ENCODE data around the gene STK4.

Gene STK4

GRCh38 chr20:45104786-45105185 is 138.5 kb downstream of the STK4 start:
- Mint-ChIP-seq H3K4me1 (ENCODE audit: low read depth) (peaks cover 2% of the 10 kb centered on the region), H3K27ac (no peak overlapping the region), H3K4me3 (no peak overlapping the region), H3K9me3 (no peaks in the 10 kb centered on the region), H3K36me3 (ENCODE audit: low read depth) (no peaks in the 10 kb centered on the region), H3K27me3 (ENCODE audit: low read depth) (peaks cover 32% of the 10 kb centered on the region)
- DNase-seq (ENCODE audit: low spot score): no peak

DNA sequence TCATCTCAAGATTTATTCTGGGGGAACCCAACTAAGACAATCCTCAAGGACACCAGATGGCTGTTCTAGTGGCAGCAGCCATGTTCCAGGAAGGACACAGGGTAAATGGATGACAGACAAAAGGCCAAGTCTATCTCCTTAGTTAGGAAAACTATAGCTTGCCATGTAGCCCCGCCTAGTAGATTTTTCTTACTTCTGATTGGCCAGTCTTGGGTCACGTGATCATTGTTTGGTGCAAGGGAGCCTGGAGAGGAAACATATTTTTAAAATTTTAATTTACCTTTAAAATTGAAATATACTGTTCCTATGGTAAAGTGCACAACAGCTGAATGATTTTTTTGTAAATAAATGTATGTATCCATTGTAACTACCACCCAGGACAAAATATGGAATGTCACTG is 139.0 kb downstream of the STK4 start:
- Mint-ChIP-seq H3K4me1 (ENCODE audit: low read depth) (peaks cover 2% of the 10 kb centered on the region), H3K27ac (no peak overlapping the region), H3K27me3 (ENCODE audit: low read depth) (peaks cover 27% of the 10 kb centered on the region), H3K36me3 (ENCODE audit: low read depth) (no peaks in the 10 kb centered on the region), H3K9me3 (no peaks in the 10 kb centered on the region), H3K4me3 (no peak overlapping the region)
- no peak for DNase-seq (ENCODE audit: low spot score)

DNA sequence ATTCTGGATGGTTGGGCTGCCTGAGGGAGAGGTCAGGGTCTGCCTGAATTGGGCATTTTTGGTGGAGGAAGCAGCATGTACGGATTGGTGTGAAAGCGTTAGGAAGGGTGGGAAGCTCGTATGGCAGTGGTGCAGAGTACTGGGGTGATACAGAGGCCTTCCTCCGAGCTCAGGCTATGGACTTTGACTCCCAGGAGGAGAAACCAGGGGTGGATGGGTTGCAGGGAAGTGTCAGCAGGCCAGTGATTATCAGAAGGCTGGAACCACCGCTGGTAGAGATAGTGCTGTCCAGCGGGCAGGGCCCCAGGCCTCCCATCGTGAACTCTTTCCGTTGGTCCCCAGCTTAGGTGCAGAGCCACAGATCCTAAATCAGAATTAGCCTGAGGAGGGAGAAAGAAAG is 143.3 kb downstream of the STK4 start:
- no peaks in the 10 kb centered on the region for H3K4me1 Mint-ChIP-seq (ENCODE audit: low read depth)
- no peak for DNase-seq (ENCODE audit: low spot score)
- H3K4me3 Mint-ChIP-seq: no peak overlapping the region
- H3K36me3 Mint-ChIP-seq (ENCODE audit: low read depth): no peaks in the 10 kb centered on the region
- no peaks in the 10 kb centered on the region for H3K9me3 Mint-ChIP-seq
- H3K27me3 Mint-ChIP-seq (ENCODE audit: low read depth): peaks cover 4% of the 10 kb centered on the region
- H3K27ac Mint-ChIP-seq: no peak overlapping the region

DNA sequence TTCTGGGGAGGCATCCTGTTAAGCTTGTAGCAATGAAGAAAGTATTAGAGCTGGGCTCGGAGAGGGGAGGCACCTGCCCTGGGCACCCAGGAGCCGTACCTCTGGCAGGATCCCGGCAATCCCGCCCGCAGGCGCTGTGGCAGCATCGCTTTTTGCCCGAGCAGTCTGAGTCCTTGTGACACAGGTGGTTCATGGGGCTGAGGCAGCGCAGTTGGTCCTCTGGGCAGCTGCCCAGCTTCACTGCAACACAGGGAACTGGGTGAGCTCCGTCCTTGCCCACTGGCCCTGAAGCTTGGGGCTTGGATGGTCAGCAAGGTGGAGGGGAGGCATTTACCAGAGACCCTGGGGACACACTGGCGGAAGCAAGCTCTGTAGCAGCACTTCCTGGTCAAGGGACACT is 144.0 kb downstream of the STK4 start:
- H3K4me3 Mint-ChIP-seq: no peak overlapping the region
- H3K4me1 Mint-ChIP-seq (ENCODE audit: low read depth): no peaks in the 10 kb centered on the region
- no peak overlapping the region for H3K27ac Mint-ChIP-seq
- H3K36me3 Mint-ChIP-seq (ENCODE audit: low read depth): no peaks in the 10 kb centered on the region
- DNase-seq (ENCODE audit: low spot score): no peak
- H3K27me3 Mint-ChIP-seq (ENCODE audit: low read depth): no peaks in the 10 kb centered on the region
- no peaks in the 10 kb centered on the region for H3K9me3 Mint-ChIP-seq

DNA sequence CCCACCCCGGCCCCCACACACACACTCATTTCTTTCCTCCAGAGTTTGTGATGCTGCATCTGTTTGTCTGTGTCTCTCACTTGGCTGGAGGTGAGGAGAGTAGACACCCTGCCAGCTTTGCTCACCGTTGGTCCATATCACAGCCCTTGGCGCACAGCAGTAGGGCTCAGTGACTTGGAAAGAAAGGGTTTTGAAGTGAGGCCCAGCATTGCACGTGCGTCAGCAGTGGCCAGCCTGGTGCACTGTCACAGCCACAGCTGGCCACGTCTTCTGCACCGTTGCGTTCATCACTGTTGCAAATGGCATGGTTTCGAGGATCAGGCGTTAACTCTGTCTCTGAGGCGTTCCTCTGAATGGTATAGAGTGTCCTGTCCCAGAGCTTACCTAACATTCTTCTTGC is 145.0 kb downstream of the STK4 start:
- no peak for DNase-seq (ENCODE audit: low spot score)
- Mint-ChIP-seq H3K4me3 (no peak overlapping the region), H3K27ac (no peak overlapping the region), H3K27me3 (ENCODE audit: low read depth) (peaks cover under 1% of the 10 kb centered on the region), H3K4me1 (ENCODE audit: low read depth) (no peaks in the 10 kb centered on the region), H3K9me3 (no peaks in the 10 kb centered on the region), H3K36me3 (ENCODE audit: low read depth) (no peaks in the 10 kb centered on the region)

- H3K9me3 Mint-ChIP-seq: no peaks in the 10 kb centered on the region
- H3K4me1 Mint-ChIP-seq (ENCODE audit: low read depth): no peaks in the 10 kb centered on the region
- no peak overlapping the region for H3K4me3 Mint-ChIP-seq
- H3K27me3 Mint-ChIP-seq (ENCODE audit: low read depth): peaks cover 4% of the 10 kb centered on the region
- H3K27ac Mint-ChIP-seq: no peak overlapping the region
- no peak for DNase-seq (ENCODE audit: low spot score)
- no peaks in the 10 kb centered on the region for H3K36me3 Mint-ChIP-seq (ENCODE audit: low read depth)
These were observed 145.6 kb downstream of the STK4 start for GRCh38 chr20:45111799-45112471.

- no peak overlapping the region for H3K27ac Mint-ChIP-seq
- H3K36me3 Mint-ChIP-seq (ENCODE audit: low read depth): no peaks in the 10 kb centered on the region
- no peak overlapping the region for H3K4me3 Mint-ChIP-seq
- H3K9me3 Mint-ChIP-seq: no peaks in the 10 kb centered on the region
- no peak for DNase-seq (ENCODE audit: low spot score)
- H3K27me3 Mint-ChIP-seq (ENCODE audit: low read depth): peaks cover 6% of the 10 kb centered on the region
- H3K4me1 Mint-ChIP-seq (ENCODE audit: low read depth): no peaks in the 10 kb centered on the region
These were observed 146.4 kb downstream of the STK4 start for GRCh38 chr20:45112754-45113153.

- H3K27me3 Mint-ChIP-seq (ENCODE audit: low read depth): peaks cover 7% of the 10 kb centered on the region
- H3K27ac Mint-ChIP-seq: no peak overlapping the region
- no peak for DNase-seq (ENCODE audit: low spot score)
- no peaks in the 10 kb centered on the region for H3K4me1 Mint-ChIP-seq (ENCODE audit: low read depth)
- no peak overlapping the region for H3K4me3 Mint-ChIP-seq
- no peaks in the 10 kb centered on the region for H3K9me3 Mint-ChIP-seq
- no peaks in the 10 kb centered on the region for H3K36me3 Mint-ChIP-seq (ENCODE audit: low read depth)
These were observed 147.6 kb downstream of the STK4 start for GRCh38 chr20:45113865-45114264.

DNA sequence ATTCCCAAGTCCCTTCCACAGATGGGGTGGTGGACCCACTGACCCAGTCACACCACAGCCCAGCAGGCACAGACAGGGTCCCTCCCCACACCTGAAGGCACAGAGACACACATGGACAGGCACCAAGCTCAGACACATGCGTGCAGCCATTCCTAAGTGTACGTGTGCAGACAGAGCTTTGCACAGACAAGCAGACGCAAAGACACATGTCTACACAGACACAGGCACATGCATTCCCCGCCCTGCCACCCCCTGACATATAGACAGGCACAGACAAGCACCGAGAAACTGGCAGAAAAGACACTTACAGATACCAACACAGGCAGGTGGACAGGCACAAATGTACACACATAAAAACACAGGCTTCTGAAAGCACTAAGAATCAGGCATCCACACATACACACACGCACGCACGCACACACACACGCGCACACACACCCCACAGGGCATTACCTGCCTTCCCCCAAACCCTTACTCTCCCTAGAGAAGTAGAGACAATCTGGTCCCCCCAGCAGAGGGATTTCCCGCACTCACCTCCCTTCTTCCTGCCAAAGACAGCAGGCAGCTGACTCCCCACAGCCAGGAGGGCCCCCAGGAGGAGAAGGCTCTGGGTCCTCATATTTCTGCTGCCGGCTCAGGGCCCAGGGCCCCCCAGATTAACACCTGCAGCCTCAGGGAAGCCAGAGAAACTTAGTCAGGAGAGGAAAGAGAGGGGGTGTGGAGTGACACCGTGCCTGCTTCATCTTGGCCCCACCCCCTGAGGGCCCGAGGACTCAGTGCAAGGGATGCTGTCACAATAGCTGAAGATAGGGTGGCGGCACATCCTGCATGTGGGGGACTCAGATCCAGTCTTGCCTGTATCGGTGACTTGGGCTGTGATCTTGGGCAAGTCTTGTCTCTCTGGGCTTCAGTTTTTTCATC is 148.4 kb downstream of the STK4 start, which contains the start of gene WFDC5:
Gene WFDC5 (minus strand): TSS at position 710 of the 921 bp plus-strand sequence. CDS start 91 bp downstream, at position 619.
- Mint-ChIP-seq H3K36me3 (ENCODE audit: low read depth) (no peaks in the 10 kb centered on the region), H3K4me1 (ENCODE audit: low read depth) (no peaks in the 10 kb centered on the region), H3K27ac (no peak within 1 kb of the TSS), H3K4me3 (no peak within 1 kb of the TSS), H3K9me3 (no peaks in the 10 kb centered on the region), H3K27me3 (ENCODE audit: low read depth) (peaks cover 9% of the 10 kb centered on the region)
- no peak for DNase-seq (ENCODE audit: low spot score)

GRCh38 chr20:45115386-45115774 is 149.1 kb downstream of the STK4 start:
- H3K4me3 Mint-ChIP-seq: no peak overlapping the region
- no peak for DNase-seq (ENCODE audit: low spot score)
- peaks cover 13% of the 10 kb centered on the region for H3K27me3 Mint-ChIP-seq (ENCODE audit: low read depth)
- H3K36me3 Mint-ChIP-seq (ENCODE audit: low read depth): no peaks in the 10 kb centered on the region
- H3K27ac Mint-ChIP-seq: no peak overlapping the region
- H3K9me3 Mint-ChIP-seq: no peaks in the 10 kb centered on the region
- no peaks in the 10 kb centered on the region for H3K4me1 Mint-ChIP-seq (ENCODE audit: low read depth)

DNA sequence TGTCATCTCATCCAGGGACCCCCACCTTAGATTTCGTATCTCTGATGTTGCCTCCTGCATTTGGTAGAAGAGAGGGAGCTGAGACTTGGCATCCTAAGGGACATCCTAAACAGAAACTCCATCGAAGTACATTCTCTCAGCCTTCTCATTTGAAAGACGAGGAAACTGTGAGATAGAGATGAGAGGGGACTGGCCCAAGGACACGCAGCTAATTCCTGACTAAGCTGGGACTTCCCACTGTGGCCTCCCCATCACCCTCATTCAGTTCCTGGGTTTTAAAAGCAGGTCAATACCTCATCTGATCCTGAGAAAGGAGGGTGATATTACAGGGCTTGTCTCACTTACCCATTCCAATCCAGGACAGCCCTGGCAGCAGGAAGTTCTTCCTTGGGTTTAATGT is 149.5 kb downstream of the STK4 start:
- DNase-seq (ENCODE audit: low spot score): no peak
- Mint-ChIP-seq H3K27me3 (ENCODE audit: low read depth) (peaks cover 14% of the 10 kb centered on the region), H3K9me3 (no peaks in the 10 kb centered on the region), H3K36me3 (ENCODE audit: low read depth) (no peaks in the 10 kb centered on the region), H3K4me3 (no peak overlapping the region), H3K27ac (no peak overlapping the region), H3K4me1 (ENCODE audit: low read depth) (no peaks in the 10 kb centered on the region)

DNA sequence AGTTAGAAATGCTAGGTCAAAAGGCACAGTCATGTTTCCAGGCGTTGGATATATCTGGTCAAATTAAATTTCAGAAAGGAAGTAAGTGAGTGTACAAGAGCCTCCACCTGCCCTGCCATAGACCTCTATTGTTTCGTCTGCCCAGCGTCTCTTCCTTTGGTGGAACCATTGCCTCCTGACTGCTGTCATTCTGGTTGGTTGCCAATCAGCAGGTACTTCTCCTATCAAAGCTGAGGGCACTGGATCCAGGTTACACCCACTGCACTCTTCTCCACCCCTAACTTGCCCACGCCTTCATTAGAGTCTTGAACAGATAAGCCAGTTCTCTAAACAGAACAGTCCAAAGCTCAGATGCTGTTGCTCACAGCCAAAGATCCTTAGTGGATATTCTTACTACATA is 151.3 kb downstream of the STK4 start:
- Mint-ChIP-seq H3K4me3 (no peak overlapping the region), H3K27me3 (ENCODE audit: low read depth) (peaks cover 17% of the 10 kb centered on the region), H3K9me3 (no peaks in the 10 kb centered on the region), H3K4me1 (ENCODE audit: low read depth) (no peaks in the 10 kb centered on the region), H3K27ac (no peak overlapping the region), H3K36me3 (ENCODE audit: low read depth) (no peaks in the 10 kb centered on the region)
- no peak for DNase-seq (ENCODE audit: low spot score)

DNA sequence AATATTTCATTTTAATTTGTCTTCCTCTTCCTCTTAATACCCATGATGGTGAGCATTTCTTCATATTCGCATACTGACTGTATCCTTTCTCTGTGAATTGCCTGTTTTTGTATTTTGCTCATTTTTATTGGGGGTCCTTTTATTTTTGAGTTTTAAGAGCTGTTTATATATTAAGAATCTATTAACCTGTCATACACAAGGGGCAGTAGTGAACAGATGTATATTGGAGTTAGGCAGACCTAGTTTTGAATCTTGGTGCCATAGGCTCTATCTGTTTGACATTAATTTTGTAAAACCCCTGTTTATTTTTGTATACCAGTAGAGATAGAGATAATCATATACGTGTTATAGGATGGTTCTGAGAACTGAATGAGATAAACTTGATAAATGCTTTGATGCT is 151.7 kb downstream of the STK4 start:
- Mint-ChIP-seq H3K27me3 (ENCODE audit: low read depth) (peaks cover 18% of the 10 kb centered on the region), H3K36me3 (ENCODE audit: low read depth) (no peaks in the 10 kb centered on the region), H3K4me3 (no peak overlapping the region), H3K4me1 (ENCODE audit: low read depth) (no peaks in the 10 kb centered on the region), H3K9me3 (no peaks in the 10 kb centered on the region), H3K27ac (no peak overlapping the region)
- no peak for DNase-seq (ENCODE audit: low spot score)

GRCh38 chr20:45119556-45120266 is 153.4 kb downstream of the STK4 start:
- Mint-ChIP-seq H3K27me3 (ENCODE audit: low read depth) (peaks cover 22% of the 10 kb centered on the region), H3K4me1 (ENCODE audit: low read depth) (no peaks in the 10 kb centered on the region), H3K36me3 (ENCODE audit: low read depth) (no peaks in the 10 kb centered on the region), H3K9me3 (no peaks in the 10 kb centered on the region), H3K4me3 (no peak overlapping the region), H3K27ac (no peak overlapping the region)
- no peak for DNase-seq (ENCODE audit: low spot score)

Data from T-helper 2 cell treated with Interferon-gamma antibody and Interleukin-4, amounts not matched to agents 5 μg/mL and 100 μg/mL, for 36 hours (primary cell).